Activated CD4-positive, alpha-beta T cell treated with anti-CD3 and anti-CD28 coated beads, Interleukin-2, amount 50 U/mL, for 24 hours (primary cell): Measurements from ENCODE around the gene AFG1L.
"Not testable (repeated sequence)": the region's sequence is repeated elsewhere in the genome, so short reads cannot be mapped to it uniquely, and the experiment has no call there.

Experiments used
- DNase-seq, 2 donors: peaks; one replicate each; pipeline ENCODE4 v3.0.0-alpha.2; 2020; ENCODE audit warnings: low read depth in 1 of 2, low spot score in 1 of 2

Gene AFG1L

DNA sequence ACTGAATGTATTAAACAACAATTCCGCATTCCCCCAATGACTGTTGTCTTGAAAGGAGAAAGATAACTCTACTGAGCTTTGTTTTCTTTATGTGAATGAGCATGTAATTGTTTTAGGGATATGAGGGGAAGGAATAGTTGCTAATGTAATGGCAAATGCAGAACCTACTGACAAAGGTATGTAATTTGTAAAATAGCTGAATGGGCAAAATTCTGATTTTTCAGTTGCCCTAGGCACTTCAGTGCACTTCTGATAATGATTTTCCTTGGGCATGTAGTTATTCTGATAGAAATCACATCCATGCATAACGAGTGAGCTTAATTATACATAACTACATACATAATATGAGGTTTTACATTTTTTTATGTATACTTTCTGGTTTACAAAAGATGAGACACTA lies 212.5 kb downstream of the AFG1L start:
- no peak for DNase-seq

DNA sequence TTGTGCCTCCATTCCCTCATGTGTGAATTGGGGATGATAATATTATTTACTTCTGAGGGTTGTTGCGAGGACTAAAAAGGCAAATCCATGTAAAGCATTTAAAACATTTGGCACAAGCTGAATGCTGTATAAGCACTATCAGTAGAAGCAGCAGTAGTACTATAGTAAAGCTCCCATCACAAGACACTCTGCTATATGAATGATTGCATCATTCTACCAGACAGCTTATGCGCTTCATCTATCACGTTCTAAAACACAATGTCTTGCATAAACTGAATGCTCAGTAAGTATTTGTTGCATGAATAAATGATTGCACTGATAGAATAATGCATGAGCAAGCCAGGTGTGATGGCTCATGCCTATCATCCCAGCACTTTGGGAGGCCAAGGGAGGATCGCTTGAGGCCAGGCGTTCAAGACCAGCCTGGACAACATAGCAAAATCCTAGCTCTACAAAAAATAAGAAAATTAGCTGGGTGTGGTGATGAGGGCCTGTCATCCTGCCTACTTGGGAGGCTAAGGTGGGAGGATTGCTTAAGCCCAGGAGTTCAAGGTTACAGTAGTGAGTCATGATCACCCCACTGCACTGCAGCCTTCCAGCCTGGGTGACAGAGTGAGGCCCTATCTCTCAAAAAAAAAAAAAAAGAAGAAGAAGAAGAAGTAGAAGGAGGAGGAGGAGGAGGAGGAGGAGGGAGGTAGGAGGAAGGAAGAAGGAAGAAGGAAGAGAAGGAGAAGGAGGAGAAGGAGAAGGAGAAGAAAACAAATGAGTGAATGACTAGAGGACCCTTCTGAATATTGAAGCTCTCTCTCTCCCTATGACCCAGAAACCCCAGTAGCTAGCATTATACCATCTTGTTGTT lies 215.8 kb downstream of the AFG1L start:
- DNase-seq, result no peak

DNA sequence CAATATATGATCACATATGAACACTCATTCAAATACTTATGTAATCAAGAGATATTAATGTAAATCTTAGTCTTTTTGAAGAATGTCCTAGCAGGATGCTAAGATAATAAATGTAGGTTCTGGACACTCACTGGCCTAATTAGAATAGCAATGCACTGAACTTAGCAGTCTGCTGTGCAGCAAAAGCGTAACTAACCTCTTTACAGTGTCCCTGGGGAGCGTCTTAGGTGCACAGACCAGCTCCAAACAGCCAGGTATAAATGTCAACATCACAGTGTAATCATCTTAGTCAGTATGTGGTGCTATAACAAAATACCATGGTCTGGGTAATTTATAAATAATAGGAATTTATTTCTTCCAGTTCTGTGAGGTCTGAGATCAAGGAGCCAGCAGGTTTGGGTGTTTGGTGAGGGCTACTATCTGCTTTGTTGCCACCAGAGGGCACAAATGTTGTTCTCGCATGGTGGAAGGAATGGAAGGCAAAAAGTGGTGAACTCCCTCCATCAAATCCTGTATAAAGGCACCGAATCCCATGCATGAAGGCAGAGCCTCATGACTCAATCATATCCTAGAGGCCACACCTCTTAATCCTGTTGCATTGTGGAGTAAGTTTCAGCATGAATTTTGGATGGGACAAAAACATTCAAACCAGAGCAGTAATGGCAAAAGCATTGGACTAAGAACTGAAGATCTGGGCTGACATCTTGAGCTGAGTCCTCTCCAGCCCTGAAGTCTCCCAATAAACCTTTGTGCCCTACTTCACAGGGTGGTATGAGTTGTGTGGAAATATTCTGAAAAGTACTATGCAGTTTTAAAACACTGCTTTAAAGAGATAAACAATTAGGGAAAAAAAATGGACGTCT lies 224.1 kb downstream of the AFG1L start:
- no peak for DNase-seq

DNA sequence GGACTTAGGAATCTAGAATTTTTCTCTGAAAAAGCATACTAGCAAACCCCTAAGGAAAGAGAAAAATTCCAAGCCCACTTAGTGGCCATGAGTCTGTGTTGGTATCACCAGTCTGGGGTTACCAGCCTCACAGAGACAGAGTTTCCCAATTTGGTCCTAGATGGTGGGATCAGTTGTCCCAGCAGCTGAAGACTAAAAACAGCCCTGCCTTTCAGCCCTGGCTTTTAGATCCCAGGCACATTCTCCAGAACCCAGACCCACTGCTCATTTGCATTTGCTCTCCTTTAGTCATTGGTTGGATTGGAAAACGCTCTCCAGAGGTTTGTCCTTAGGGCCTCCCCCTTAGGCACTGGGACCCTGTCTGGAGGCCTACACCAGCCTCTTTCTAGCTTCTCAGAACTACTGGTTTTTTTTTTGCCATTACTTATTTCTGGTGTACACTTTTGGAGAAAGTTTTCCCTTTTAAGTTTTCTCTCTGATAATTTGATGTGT lies 226.8 kb downstream of the AFG1L start:
- no peak for DNase-seq

DNA sequence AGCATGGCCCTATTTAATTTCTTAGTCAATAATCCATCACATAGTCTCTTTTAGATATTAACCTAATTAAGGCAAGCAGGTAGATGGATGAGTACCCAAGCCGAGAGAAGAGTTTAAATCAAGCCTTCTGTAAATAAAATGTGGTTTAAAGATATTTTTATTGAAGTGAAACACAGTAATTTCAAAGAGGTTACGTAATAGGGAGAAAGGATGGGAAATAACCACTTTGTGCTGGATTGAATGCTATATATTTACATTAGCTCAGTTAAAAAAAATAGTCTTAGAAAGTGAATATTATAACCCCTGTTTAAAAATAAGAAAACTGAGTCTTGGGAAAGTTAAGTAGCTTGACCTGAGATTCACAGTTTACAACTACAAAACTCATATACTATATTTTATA lies 228.8 kb downstream of the AFG1L start:
- no peak for DNase-seq

DNA sequence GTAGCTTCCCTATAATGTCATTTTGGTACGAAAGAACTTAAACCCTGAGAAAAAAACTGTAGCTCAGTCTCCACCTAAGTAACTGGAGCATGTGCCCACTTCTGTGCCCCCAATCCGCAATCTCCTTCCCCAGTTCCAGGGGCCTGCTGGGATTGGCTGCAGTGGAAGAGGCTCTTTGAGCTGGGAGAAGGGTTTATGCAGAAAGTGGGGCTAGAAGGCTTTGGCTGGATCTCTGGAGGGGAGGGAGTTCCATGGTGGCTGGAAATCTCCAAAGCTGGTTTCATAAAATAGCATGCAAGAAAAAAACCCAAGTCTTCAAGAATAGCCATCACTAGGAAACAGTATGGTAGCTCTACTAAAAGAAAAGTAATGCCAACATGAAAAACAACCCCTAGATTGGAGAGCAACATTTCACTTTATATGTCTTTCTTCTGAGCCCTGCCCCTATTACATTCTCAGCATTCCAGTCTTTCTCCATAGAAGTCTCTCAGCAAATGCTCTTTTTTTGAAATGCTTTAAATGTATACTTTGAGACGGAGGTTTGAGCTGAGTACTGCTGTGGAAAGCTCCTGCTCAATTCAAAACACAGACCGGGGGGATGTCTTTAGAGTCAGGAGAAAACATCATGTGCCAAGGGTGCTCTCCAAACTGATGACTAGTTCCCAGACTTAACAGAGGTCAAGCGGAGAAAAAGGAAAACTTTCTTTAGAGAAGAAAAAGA lies 229.8 kb downstream of the AFG1L start:
- no peak for DNase-seq

DNA sequence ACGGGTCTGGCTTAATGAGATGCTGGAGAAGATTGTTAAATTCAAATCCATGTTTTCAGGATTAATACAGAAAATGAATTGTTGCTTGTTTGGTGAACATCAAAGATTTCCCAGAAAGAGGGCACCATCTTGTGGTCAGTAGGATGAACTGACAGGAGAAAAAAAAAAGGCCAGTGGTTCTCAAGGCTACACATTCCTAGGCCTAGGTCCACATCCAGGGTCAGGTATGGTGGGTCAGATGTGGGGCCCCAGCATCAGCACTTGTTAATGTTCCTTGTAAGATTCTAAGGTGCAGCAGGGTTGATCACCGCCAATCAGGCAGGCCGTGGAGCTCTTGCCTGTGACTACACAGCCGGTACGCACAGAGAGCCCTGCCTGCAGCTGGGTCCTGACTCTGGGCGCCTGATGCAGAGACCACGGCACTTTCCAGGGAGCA lies 231.9 kb downstream of the AFG1L start:
- no peak for DNase-seq

DNA sequence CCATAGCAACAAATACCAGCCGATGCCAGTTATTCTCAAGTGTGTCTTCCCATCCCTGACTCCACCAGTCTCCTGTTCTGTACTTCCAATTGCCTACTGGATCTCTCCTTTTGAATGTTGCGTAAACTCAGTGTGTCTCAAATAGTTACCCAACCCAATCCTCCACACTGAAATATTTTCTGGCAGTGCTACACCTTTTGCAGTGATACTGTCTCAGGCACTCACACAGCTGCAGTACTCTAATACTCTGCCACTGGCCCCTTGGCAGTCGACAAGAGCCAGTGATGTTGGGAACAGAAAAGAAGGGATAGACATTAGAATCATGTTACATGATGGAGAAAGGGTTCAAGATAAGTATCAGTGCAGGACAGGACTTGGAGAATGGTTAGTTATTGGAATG lies 234.0 kb downstream of the AFG1L start:
- no peak for DNase-seq

DNA sequence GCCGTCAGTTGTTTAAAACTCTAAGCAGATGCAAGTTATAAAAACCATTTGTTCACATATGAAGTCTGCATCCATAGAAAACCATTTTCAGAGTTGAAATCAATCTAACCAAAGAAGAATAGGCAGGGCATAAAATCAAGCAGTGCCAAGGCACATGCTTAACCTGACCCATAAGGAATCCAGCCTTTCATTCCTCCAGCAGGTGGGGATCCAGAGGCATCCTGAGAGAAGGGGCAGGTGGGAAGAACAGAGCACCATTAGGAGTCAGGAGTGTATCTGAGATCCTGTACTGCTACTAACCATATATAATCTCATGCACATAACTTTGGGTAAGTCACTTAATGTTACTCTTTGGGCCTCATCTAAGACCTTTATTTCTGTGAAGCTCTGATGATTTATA lies 236.5 kb downstream of the AFG1L start:
- no peak for DNase-seq

DNA sequence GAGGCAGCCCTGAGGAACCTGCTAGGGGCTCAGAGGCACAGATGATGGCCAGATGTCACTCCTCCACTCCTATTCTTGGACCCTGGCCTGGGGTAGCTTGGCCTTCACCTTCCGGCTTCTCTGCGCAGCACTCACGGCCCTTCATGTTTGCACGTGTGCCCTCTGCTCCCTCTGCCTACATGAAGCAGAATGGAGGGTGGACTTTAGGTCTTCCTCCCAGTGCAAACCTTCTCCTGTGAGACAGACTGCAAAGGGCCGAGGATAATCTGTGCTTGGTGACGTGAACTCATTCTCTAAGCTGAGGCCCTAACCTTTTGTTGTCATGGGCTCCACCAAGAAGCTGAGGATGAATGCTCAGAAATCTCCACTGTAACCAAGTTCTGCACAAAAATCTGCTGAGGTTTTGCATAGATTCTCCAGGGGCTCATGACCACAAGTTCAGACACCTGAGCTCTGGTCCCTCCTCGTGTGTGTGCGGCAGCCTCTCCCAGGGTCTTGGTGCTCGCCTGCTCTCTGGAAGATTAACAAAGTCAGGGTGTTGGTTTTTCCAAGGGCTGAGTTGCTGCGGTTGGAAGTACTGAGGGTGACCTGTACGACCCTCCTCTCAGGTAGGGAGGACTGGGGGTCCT lies 240.4 kb downstream of the AFG1L start:
- DNase-seq, result no peak

DNA sequence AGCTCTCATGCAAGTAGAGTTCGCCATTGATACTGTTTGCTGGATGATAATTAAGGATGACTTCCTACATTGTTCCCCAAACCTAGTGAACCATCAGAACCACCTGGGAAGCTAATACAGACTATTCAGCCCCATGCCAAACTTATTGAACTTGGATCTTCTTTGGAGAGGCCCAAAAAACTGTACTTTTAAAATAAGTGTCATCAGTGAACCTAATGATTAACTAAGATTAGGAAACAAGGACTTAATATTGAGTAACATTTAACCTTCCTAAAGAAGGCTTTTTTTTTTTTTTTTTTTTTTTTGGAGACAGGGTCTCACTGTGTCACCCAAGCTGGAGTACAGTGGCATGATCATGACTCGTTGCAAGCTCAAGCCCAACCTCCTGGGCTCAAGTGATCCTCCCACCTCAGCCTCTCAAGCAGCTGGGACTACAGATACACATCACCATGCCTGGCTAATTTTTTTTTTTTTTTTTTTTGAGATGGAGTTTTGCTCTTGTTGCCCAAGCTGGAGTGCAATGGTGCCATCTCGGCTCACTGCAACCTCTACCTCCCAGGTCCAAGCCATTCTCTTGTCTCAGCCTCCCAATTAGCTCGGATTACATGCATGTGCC lies 241.2 kb downstream of the AFG1L start:
- not testable (repeated sequence) for DNase-seq

DNA sequence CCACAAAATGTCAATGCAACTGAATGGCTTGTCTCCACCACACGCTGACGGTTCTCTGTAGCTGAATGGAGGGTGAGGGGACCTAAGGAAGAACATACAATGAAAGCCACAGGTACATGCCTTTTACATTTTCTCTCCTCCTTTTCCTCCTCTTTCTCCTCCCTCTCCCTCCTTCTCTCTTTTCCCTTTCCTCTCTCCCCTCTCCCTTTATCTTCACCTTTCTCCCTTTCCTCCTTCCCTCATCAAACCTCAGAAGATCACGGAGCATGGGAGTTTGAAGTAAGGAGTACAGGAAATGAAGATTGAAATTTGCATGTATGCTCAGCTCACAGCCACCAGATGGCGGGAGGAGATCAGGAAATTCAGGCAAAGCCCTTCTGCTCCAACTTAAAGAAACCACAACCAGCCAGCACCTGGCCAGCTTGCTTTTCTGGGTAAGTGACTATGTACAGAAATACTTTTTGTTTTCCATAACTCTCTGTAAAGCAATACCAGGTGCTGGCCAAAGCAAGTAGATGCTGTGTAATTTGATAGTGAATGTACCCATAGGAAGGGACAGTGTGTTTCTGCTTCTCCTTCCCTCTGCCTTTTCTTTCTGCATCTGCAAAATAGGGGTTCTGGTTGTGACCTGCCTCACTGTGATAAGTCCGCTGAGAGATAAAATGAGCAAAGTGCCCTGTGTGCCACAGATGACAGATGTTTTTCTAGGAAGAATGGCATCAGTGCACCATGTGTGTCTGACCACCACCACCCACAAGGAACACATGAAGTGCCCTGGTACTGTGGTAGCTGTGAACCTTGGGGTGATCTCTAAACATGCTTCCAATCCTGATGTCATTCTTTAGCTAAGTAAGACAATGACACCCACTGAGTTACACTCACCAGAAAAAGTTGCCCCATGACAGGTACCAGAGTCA lies 247.2 kb downstream of the AFG1L start:
- peak; percentile 29 to 55 for DNase-seq

DNA sequence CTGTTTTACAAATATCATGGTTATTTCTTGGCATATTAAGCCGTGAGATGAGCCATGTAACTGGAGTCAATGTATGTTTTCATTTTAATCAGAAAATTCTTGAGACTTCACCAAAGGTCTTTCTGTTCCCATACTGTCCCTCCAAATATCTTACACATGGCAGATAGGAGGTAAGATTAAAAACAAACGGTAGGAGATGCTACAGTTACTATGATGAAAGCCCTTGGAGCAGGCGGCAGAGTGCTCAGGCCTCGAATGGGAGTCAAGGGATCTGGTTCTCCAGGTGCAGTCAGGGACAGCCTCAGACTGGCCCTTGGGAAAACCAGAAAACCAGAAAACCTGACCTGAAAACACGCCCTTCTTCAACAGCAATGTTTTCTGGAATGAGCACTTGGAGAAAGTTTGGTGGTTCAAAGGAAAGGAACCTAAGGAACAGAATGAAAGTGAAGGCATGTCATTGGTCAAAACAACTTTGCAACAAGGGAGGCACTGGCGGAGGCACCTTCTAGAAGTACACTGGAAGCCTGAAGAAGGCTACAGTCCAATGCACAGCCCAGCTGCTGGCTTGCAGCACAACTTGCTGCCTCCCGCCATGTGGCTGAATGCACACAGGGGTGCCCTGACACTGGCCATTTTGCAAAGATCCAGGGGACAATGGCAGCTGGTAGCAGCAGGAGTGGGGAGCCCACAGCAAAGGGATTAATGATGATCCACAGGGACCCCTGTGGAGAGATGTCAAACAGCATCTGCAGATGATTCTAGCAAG lies 248.5 kb downstream of the AFG1L start:
- DNase-seq, result no peak

DNA sequence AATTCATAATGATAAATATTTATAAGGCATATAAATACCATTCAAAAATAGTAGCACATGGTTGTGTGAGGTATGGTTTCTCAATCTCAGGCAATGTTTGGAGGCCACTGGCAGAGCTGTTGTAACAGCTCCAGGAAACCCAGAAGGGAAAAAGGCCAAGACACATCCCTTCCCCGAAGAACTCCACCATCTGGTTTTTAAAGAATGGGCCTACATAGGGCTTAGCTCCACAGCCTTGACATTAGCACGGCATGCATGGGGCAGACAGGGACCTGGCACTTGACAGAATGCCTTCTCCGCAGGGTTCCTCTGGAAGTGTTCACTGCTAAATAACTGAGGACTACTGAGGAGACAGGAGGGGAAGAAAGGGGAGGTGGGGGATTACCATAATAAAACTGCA lies 249.8 kb downstream of the AFG1L start:
- no peak for DNase-seq

DNA sequence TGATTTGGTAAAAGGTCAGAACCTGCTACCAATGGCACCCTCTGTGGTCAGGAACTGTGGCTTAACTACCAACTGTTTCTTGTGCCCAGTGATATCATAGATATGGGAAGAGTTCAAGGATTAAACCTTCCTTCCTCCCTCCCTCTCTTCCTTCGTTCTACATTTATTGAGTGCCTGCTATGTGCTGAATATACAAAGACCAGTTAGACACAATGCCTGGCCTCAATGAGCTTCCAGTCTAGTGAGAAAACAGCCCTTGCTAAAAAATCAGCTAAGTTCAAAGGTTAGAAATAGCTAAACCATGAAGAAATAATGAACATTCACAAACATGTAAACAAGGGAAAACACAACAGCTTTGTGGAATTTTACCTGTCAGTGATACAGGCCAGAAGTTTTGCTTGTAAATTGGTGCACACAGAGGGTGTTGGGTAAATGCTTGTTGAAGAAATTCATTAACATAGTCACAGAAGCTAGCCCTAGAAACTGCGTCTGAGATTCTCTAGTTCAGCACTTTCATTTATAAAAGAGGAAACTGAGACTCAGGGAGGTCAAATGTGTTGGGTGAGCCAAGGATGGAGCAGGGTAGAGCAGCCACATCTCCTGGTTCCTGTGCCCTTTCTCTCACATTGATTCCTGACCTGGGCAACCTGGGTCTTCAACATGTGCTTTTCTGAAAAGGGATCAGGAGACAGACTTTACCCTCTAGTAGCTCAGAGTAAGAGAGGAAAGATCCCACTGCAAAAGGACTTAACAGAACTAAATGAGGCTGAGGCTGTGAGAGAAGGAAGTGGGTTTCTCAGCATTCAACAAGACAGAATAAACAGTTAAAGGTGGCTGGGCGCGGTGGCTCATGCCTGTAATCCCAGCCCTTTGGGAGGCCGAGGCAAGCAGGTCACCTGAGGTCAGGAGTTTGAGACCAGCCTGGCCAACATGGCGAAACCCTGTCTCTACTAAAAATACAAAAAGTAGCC lies 251.5 kb downstream of the AFG1L start:
- no peak for DNase-seq

DNA sequence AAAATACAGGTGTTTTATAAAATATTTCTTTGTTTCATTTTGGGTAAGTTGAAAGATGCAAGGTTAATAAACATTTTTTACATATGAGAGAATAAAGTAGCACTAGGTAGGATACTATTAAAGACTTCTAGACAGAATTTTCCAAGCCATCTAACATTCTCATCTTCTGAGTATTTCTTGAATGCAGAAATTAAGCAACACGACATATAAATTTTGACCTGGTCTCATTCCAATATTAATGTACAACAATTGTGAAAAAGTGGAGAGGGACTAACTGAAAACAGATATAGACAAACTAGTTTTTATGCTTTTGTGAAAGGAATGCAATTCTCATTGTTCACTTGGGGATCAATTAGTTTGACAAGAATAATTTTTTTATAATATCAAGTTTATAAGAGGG lies 254.4 kb downstream of the AFG1L start:
- no peak for DNase-seq

DNA sequence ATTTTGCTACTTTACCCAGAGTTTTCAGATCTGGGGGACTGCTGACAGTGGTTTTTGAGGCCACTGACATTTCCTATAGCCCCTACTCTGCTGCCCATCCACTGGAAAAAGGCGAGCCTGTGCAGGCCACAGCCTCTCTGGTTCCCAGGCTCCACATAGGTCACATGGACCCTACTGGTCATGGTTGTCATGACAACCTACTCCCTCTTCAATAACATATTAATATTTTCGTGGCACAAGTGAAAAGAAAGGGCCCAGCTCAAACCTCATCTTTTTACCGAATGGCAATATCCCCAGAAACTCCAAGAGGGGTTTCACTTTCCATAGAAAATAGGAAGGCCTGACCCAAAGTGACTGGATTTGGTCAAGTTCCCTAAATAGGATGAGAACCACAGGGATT lies 254.9 kb downstream of the AFG1L start:
- no peak for DNase-seq

DNA sequence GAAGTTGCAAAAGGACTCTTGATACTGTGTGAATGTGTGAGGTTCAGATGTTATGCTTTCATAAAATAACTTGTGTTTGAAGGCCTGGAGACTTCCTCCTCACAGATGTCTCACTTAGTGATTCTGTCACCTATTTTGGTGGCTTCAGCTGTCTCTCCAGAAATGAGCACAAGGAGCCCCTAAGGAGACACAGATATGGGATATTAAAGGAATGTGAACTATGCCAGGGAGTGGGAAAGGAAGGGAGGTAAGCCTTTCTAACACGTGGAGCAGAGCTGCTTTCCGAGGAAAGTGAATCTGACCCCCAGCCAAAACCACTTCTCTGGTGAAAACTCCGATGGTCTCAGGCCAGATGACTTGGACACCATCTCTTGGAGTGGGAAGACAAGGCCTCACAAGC lies 255.4 kb downstream of the AFG1L start:
- no peak for DNase-seq
